Thoracic aorta (tissue), 2 donors: ENCODE measurements around the gene AATK. TPM values are rescaled to one million over a fixed set of nuclear protein-coding genes. Genes with fewer than 3 reads are reported as not detected.

Experiments used
- ATAC-seq: fragments of 150-250 bp; one replicate; pipeline ENCODE4 v1.8.0; 2017; ENCODE audit warnings: low read depth; ENCODE audit not compliant: insufficient number of reproducible peaks, low FRiP score
- DNase-seq: peaks from one replicate; pipeline ENCODE4 v3.0.0-alpha.2; 2020; ENCODE audit warnings: low spot score
- H3K27ac ChIP-seq, 2 donors: fragments of 200-600 bp; sonication (generic); 1 replicate in 1 of 2; 2 replicates in 1 of 2; pipeline ENCODE4 v1.5.1; 2016; ENCODE audit warnings: mild to moderate bottlenecking in 2 of 2, moderate library complexity in 2 of 2
- H3K27me3 ChIP-seq: fragments of 200-600 bp; sonication (generic); replicated peaks from 2 replicates; pipeline ENCODE4 v1.6.0; 2016; ENCODE audit warnings: mild to moderate bottlenecking; ENCODE audit not compliant: insufficient read depth
- H3K36me3 ChIP-seq: fragments of 200-600 bp; sonication (generic); one replicate; pipeline ENCODE4 v1.5.1; 2016
- H3K4me1 ChIP-seq, 2 donors: fragments of 200-600 bp; sonication (generic); 1 replicate in 1 of 2; 2 replicates in 1 of 2; pipeline versions ENCODE4 v1.5.1 to v1.6.0; 2016; ENCODE audit warnings: low read depth in 2 of 2, mild to moderate bottlenecking in 1 of 2; ENCODE audit not compliant: control insufficient read depth in 1 of 2
- H3K4me3 ChIP-seq: fragments of 200-600 bp; sonication (generic); 2 replicates; pipeline ENCODE4 v1.5.1; 2016; ENCODE audit warnings: mild to moderate bottlenecking
- H3K9me3 ChIP-seq: fragments of 200-600 bp; sonication (generic); 2 replicates; pipeline ENCODE4 v1.5.1; 2016
- CTCF ChIP-seq: fragments of 200-600 bp; sonication (generic); IDR thresholded peaks from one replicate; pipeline ENCODE4 v1.5.1; 2019; ENCODE audit warnings: antibody characterized with exemption
- total RNA-seq, 2 donors: library from RNA; depleted of rRNA; stranded (reverse); fragments of >200 nt; gene quantifications; one replicate each; pipeline versions ENCODE4 v1.1.0 to v1.2.3, GENCODE V29; 2016

AATK gene
- total RNA-seq, 2 donors from 2014 or later = 6.1 to 19.8 TPM

GRCh38 chr17:81070541-81071246 is 95.3 kb downstream of the AATK start:
- Histone ChIP-seq H3K36me3 (no peaks in the 10 kb centered on the region), H3K9me3 (no peaks in the 10 kb centered on the region), H3K27me3 (no peaks in the 10 kb centered on the region), H3K4me1 (peaks cover 0 to 6% of the 10 kb centered on the region in 2 donors), H3K4me3 (no peak overlapping the region), H3K27ac (no peak overlapping the region)
- no peak for TF ChIP-seq CTCF
- ATAC-seq (no peak), DNase-seq (no peak)

GRCh38 chr17:81069135-81069645 is 96.8 kb downstream of the AATK start:
- ATAC-seq (no peak), DNase-seq (no peak)
- H3K27me3 ChIP-seq = no peaks in the 10 kb centered on the region
- no peaks in the 10 kb centered on the region for H3K36me3 ChIP-seq
- no peak overlapping the region for H3K27ac ChIP-seq
- H3K9me3 ChIP-seq = no peaks in the 10 kb centered on the region
- H3K4me3 ChIP-seq = no peak overlapping the region
- H3K4me1 ChIP-seq = peaks cover 0 to 19% of the 10 kb centered on the region in 2 donors
- TF ChIP-seq CTCF = no peak

GRCh38 chr17:81068411-81069134 is 97.4 kb downstream of the AATK start:
- no peak overlapping the region for H3K4me3 ChIP-seq
- no peaks in the 10 kb centered on the region for H3K27me3 ChIP-seq
- no peak for DNase-seq
- H3K36me3 ChIP-seq = no peaks in the 10 kb centered on the region
- peaks cover 0 to 20% of the 10 kb centered on the region in 2 donors for H3K4me1 ChIP-seq
- H3K9me3 ChIP-seq = no peaks in the 10 kb centered on the region
- no peak for TF ChIP-seq CTCF
- no peak for ATAC-seq
- H3K27ac ChIP-seq = no peak overlapping the region

GRCh38 chr17:81067391-81067811 is 98.6 kb downstream of the AATK start:
- H3K9me3 ChIP-seq = no peaks in the 10 kb centered on the region
- H3K4me1 ChIP-seq = peaks cover 0 to 20% of the 10 kb centered on the region in 2 donors
- H3K27ac ChIP-seq = no peak overlapping the region
- H3K27me3 ChIP-seq = no peaks in the 10 kb centered on the region
- no peak for ATAC-seq
- H3K4me3 ChIP-seq = no peak overlapping the region
- H3K36me3 ChIP-seq = no peaks in the 10 kb centered on the region
- no peak for TF ChIP-seq CTCF
- no peak for DNase-seq

Other genes with a start within 250 kb of the AATK start
- 10 to 100 TPM; 20.2 to 38.0 TPM for gene CHMP6, start 174.4 kb downstream of the AATK start, total RNA-seq
- gene BAIAP2, start 131.1 kb downstream of the AATK start, total RNA-seq = 10 to 100 TPM in 1 of 2 donors, 1 to 10 TPM in 1; 9.9 to 15.6 TPM
- gene PVALEF, start 714 bp downstream of the AATK start, total RNA-seq = not detected
- gene CEP131, start 56.7 kb upstream of the AATK start, total RNA-seq = 10 to 100 TPM in 1 of 2 donors, 1 to 10 TPM in 1; 5.8 to 11.4 TPM
- gene TEPSIN, start 72.8 kb upstream of the AATK start, total RNA-seq = 10 to 100 TPM; 52.4 to 70.8 TPM
- 10 to 100 TPM; 17.8 to 19.5 TPM for gene NDUFAF8, start 73.1 kb upstream of the AATK start, total RNA-seq
- gene SLC38A10, start 129.1 kb upstream of the AATK start, total RNA-seq = 100 to 1,000 TPM in 1 of 2 donors, 10 to 100 TPM in 1; 83.0 to 129 TPM
- gene BAHCC1, start 229.2 kb upstream of the AATK start, total RNA-seq = 10 to 100 TPM; 41.2 to 69.6 TPM